K562 (cell line): ENCODE measurements around the gene PRRX1. TPM values are rescaled to one million over a fixed set of nuclear protein-coding genes. Genes with fewer than 3 reads are reported as not detected.

Experiments
- CTBP1 ChIP-seq: fragments of 450-650 bp; IDR thresholded peaks from 2 replicates; pipeline ENCODE4 v1.6.1; 2016; ENCODE audit warnings: borderline replicate concordance
- HMG20A ChIP-seq: fragments of 450-650 bp; formaldehyde crosslinking; conservative IDR thresholded peaks from 2 replicates; pipeline ENCODE4 v1.4.0; 2020; ENCODE audit warnings: mild to moderate bottlenecking, mixed read lengths
- ILK ChIP-seq: fragments of 450-650 bp; IDR thresholded peaks from 2 replicates; pipeline ENCODE4 v1.6.1; 2016; ENCODE audit warnings: missing genetic modification characterization, low read depth, mild to moderate bottlenecking, missing compliant biosample characterization, moderate library complexity, borderline replicate concordance
- MCM3 ChIP-seq: fragments of 450-650 bp; IDR thresholded peaks from 2 replicates; pipeline ENCODE4 v1.6.1; 2016
- NR2C2 ChIP-seq, 2 experiments: fragments of 200-800 bp in 1 of 2; sonication (Bioruptor generic) in 1 of 2; sonication (generic) in 1 of 2; formaldehyde crosslinking in 1 of 2; IDR thresholded peaks; 2 replicates each; pipeline versions ENCODE4 v1.6.1 to v1.8.0; 2016 to 2022; ENCODE audit warnings: mild to moderate bottlenecking in 1 of 2, missing compliant biosample characterization in 1 of 2, missing genetic modification characterization in 1 of 2, missing genetic modification reagents in 1 of 2
- PKNOX1 ChIP-seq: fragments of 450-650 bp; IDR thresholded peaks from 2 replicates; pipeline ENCODE4 v1.6.1; 2016
- ZNF217 ChIP-seq: sonication (generic); formaldehyde crosslinking; IDR thresholded peaks from 2 replicates; pipeline ENCODE4 v1.8.0; 2022; ENCODE audit warnings: mild to moderate bottlenecking, missing genetic modification reagents
- ZNF444 ChIP-seq: fragments of 250-450 bp; sonication (Bioruptor Pico); IDR thresholded peaks from 2 replicates; pipeline ENCODE4 v1.4.0; 2020; ENCODE audit warnings: mild to moderate bottlenecking, moderate library complexity
- polyA plus RNA-seq, 8 experiments: library from polyadenylated mRNA; depleted of rRNA in 4 of 8; stranded (reverse) in 5 of 8; unstranded in 3 of 8; fragments of >200 nt; fragmentation: Nextera tagmentation in 2 of 8; fragmentation: Illumina TruSeq in 1 of 8; extraction: Ambion mirVana in 2 of 8; extraction: Trizol in 1 of 8; gene quantifications; 2 replicates each; pipeline versions ENCODE4 v1.2.1 to v1.2.3, GENCODE V29; 2011 to 2014; ENCODE audit warnings: inconsistent platforms in 1 of 8, missing spikeins in 1 of 8
- total RNA-seq, 7 experiments: library from RNA; depleted of rRNA in 6 of 7; stranded (reverse); fragments of >200 nt in 6 of 7; fragmentation: Illumina TruSeq in 2 of 7; extraction: Trizol in 2 of 7; gene quantifications; 2 replicates each; pipeline versions ENCODE4 v1.2.1 to v1.2.3, GENCODE V29; 2011 to 2021; ENCODE audit warnings: low replicate concordance in 1 of 7
- TF ChIP-seq, protein P1 (sequence below): fragments of 250-450 bp; sonication (Bioruptor Pico); IDR thresholded peaks from 2 replicates; pipeline ENCODE4 v1.5.0; 2021; ENCODE audit warnings: mild to moderate bottlenecking, borderline replicate concordance
- TF ChIP-seq, protein P2 (sequence below): fragments of 250-450 bp; sonication (Bioruptor Pico); IDR thresholded peaks from 2 replicates; pipeline ENCODE4 v1.8.0; 2022; ENCODE audit warnings: moderate library complexity, mild to moderate bottlenecking, inconsistent platforms

PRRX1 gene
- total and polyA plus RNA-seq, 9 of the 15 experiments (the other 6 are each of a cell fraction or from before 2014, with no cell fraction given) = not detected

DNA sequence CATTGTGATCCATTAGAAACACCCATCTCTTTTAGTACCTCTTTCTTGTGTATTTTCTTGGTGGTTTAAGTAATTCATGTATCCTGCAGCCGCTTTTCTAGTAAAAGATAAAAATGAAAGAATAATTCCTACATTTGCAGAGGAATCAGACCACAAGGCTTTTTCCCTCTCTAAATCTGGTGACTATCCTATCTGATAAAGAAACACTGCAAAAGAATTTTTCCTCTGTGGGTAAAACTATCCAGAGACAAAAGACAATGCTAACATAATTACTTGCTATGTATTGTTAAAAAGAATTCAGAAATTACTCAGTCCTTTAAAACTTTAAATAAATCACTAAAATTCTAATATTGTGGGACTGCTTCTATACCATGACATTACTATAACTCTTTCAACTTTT lies 51.0 kb downstream of the PRRX1 start (continued):
- no peak for TF ChIP-seq MCM3
- TF ChIP-seq HMG20A (CRISPR knock-in tag) = no peak
- TF ChIP-seq ILK (tag) = no peak
- TF ChIP-seq CTBP1 = no peak
- no peak for TF ChIP-seq ZNF217 (CRISPR knock-in tag)
- TF ChIP-seq, protein P1, sequence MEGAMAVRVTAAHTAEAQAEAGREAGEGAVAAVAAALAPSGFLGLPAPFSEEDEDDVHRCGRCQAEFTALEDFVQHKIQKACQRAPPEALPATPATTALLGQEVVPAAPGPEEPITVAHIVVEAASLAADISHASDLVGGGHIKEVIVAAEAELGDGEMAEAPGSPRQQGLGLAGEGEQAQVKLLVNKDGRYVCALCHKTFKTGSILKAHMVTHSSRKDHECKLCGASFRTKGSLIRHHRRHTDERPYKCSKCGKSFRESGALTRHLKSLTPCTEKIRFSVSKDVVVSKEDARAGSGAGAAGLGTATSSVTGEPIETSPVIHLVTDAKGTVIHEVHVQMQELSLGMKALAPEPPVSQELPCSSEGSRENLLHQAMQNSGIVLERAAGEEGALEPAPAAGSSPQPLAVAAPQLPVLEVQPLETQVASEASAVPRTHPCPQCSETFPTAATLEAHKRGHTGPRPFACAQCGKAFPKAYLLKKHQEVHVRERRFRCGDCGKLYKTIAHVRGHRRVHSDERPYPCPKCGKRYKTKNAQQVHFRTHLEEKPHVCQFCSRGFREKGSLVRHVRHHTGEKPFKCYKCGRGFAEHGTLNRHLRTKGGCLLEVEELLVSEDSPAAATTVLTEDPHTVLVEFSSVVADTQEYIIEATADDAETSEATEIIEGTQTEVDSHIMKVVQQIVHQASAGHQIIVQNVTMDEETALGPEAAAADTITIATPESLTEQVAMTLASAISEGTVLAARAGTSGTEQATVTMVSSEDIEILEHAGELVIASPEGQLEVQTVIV (CRISPR knock-in tag) = no peak
- TF ChIP-seq, protein P2, sequence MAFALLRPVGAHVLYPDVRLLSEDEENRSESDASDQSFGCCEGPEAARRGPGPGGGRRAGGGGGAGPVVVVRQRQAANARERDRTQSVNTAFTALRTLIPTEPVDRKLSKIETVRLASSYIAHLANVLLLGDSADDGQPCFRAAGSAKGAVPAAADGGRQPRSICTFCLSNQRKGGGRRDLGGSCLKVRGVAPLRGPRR (CRISPR knock-in tag) = no peak
- no peak for TF ChIP-seq NR2C2 (CRISPR knock-in tag; IDR thresholded peaks at IDR 0.05)
- no peak for TF ChIP-seq NR2C2 (tag; IDR thresholded peaks at IDR 0.05)
- TF ChIP-seq ZNF444 (CRISPR knock-in tag) = no peak
- no peak for TF ChIP-seq PKNOX1
